Subcutaneous adipose tissue (tissue), 4 donors: ENCODE measurements around the gene WDFY1. TPM values are rescaled to one million over a fixed set of nuclear protein-coding genes. Genes with fewer than 3 reads are reported as not detected.

Source experiments
- total RNA-seq, 4 donors: library from RNA; depleted of rRNA; stranded (reverse); fragments of >200 nt; gene quantifications; one replicate each; pipeline ENCODE4 v1.1.0, GENCODE V29; 2016
- TF ChIP-seq, protein P1 (sequence below): fragments of 450-650 bp; IDR thresholded peaks from one replicate; pipeline ENCODE4 v1.5.1; 2016; ENCODE audit warnings: low read depth, mild to moderate bottlenecking, control low read depth, antibody characterized with exemption, moderate library complexity

The WDFY1 gene
- total RNA-seq, 4 donors from 2014 or later = 38.1 to 55.2 (median 45.6) TPM

DNA sequence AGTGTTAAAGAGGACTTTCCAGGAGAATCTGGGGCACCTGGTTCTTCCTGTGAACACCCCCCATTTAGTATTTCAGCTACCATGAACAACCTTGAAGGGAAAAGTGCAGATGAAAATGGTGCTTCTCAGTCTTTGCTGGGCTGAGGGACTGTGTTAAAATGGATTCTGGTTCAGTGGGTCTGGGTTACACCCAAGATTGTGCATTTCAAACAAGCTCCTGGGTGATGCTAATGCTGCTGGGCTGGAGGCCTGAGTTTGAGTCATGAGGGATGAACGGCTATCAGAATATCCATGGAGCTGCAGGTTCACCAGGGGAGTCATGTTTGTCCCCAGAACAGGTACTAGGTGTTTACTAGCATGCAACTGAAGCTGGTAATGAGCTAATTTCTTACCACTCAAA lies 36.1 kb upstream of the WDFY1 start:
- TF ChIP-seq, protein P1, sequence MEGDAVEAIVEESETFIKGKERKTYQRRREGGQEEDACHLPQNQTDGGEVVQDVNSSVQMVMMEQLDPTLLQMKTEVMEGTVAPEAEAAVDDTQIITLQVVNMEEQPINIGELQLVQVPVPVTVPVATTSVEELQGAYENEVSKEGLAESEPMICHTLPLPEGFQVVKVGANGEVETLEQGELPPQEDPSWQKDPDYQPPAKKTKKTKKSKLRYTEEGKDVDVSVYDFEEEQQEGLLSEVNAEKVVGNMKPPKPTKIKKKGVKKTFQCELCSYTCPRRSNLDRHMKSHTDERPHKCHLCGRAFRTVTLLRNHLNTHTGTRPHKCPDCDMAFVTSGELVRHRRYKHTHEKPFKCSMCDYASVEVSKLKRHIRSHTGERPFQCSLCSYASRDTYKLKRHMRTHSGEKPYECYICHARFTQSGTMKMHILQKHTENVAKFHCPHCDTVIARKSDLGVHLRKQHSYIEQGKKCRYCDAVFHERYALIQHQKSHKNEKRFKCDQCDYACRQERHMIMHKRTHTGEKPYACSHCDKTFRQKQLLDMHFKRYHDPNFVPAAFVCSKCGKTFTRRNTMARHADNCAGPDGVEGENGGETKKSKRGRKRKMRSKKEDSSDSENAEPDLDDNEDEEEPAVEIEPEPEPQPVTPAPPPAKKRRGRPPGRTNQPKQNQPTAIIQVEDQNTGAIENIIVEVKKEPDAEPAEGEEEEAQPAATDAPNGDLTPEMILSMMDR = no peak

DNA sequence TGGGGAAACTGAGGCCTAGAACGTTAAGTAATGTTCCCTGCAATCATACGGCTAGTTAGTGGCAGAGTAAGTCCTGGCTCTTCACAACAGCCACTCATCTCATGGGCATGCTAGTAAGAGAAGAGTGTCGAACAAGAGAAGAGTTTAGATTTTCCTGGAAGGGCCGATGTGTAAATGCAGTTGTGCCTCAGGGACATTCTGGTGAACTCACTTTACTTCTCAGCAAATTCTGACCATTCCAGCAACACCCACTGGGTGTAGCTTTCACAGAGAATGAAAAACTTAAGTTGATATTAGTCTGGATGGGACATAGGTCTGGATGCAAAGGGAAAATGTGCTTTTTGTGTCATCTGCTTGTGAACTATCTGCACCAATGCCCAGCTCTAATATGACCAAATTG lies 35.7 kb upstream of the WDFY1 start:
- TF ChIP-seq, protein P1 = no peak

DNA sequence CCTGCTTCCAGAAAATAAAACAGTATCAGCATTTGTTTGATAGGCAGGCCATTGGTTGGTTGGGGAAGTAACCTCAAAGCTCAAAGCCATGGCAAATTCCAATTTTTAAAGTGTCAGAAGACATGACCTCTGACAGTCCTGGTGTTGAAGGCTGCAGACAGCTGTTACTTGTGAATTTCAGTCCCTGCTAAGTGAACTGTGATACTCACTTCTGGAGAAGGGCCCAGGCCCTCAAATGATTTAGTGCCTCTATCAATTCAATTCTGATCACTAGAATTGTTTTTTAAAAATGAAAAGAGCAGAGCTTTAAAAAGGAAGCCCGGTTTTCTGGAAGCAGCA lies 35.2 kb upstream of the WDFY1 start:
- TF ChIP-seq, protein P1 = no peak

DNA sequence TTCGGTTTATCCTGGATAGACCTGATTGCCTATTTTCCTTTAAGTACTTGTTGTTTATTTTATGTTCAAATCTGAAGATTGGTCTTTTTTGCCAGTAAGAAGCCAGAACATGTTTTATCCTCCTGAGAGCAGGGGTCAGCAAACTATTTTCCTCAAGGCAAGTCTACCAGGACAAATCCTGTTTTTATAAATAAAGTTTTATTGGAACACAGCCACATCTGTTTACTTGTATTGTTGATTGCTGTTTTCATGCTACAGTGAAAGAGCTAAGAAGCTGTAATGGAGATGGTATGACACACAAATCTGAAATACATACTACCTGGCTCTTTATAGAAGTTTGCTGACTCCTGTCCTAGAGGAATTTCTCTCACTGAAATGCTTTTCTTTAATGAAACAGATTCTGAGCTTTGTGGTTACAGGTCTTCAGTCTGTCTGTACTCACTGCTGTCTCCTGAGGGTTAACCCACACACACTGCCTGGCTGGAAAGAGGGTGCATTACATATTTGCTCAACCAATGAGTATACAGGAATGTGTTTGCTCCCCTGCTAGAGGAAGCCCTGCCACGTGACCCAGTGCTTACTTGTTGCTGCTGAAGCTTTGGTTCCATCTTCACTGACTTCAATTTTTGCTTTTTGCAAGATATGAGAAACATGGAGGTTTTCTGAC lies 34.7 kb upstream of the WDFY1 start:
- TF ChIP-seq, protein P1 = no peak

DNA sequence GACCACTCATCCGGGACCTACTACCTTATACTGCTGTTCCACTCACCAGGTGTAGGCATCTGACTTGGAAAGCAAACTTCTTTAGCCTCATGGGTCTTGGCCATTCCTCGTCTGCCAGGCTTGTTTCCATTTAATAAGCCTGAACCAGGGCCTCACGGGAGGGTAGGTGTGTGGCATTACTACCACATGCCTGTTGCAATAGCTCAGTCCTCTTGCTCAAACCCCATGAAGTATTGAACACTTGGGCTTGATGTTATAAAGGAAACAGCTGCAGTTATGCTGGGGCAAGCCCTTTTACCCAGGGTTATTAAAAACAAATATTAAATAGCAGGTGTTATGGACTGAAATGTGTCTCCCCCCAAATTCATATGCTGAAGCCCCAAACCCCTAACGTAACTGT lies 33.3 kb upstream of the WDFY1 start:
- TF ChIP-seq, protein P1 = no peak

DNA sequence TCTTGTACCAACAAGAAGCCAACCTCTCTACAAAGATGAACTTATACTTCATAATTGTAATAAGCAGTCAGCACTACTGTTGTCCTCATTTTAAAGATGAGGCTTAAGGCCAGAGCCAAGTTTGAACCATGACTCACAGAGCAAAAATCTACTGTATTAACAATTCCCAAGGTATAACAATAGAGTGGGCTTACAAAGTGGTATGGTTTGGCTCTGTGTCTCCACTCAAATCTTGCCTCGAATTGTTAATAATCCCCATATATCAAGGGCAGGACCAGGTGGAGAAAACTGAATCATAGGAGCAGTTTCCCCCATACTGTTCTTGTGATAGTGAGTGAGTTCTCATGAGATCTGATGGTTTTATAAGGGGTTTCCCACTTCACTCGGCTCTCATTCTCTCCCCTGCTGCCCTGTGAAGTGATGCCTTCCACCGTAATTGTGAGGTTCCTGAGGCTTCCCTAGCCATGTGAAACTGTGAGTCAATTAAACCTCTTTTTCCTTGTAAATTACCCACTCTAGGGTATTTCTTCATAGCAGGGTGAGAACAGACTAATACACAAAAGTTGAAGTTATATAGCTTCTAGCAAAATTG lies 31.6 kb upstream of the WDFY1 start:
- TF ChIP-seq, protein P1 = no peak

DNA sequence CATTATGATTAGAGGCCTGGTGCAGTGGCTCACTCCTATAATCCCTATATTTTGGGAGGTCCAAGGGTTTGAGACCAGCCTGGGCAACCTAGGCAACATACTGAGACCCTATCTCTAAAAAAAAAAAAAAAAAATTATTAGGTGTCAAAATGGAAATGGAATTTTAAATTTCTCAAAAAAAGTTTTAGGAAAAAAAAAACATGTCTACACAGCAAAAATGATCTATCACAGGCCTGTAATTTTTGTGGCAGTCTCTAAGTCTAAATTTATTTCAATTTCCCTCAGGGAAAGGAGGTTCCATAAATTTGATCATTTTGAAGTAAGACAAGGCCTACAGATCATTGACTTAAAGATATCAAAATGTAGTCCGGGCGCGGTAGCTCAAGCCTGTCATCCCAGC lies 28.5 kb upstream of the WDFY1 start:
- TF ChIP-seq, protein P1 = no peak
